ENCODE measurements around the gene PRKCH. TPM values are rescaled to one million over a fixed set of nuclear protein-coding genes. Genes with fewer than 3 reads are reported as not detected.
"Not testable (repeated sequence)": the region's sequence is repeated elsewhere in the genome, so short reads cannot be mapped to it uniquely, and the experiment has no call there.

PRKCH gene
- total RNA-seq, 2 experiments from 2014 or later = 244 to 293 TPM

DNA sequence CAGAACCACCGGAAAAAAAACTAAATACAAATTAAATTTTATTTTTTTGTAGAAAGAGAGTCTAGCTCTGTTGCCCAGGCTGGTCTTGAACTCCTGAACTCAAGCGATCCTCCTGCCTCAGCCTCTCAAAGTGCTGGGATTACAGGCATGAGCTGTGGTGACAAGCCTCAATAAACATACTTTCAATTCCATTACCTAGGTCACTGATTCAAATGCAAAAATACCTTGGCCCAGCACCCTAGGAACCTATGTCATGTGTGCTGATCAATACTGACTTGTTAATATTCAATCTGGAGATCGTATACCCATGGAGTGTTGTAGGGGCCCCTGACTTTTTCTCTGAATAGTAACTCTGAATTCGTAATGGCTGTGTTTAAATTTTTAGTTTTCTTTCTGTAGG lies 33.2 kb upstream of the PRKCH start:
- POLR2A ChIA-PET = interaction anchor here (0.7 kb wide), 1 partner anchor 23 kb away, joined by 3 read pairs; no protein-coding TSS in a partner anchor
- H3K9me3 Mint-ChIP-seq = no peaks in the 10 kb centered on the region
- CTCF ChIA-PET = interaction anchor here (0.6 to 1.4 kb wide), 4 partner anchors 100 to 1073 kb away, joined by 3 to 4 read pairs (median 3); no protein-coding TSS in a partner anchor
- H3K4me3 Mint-ChIP-seq = no peak overlapping the region
- peaks cover 20% of the 10 kb centered on the region for H3K4me1 Mint-ChIP-seq
- no peak overlapping the region for H3K27ac Mint-ChIP-seq
- peaks cover 5% of the 10 kb centered on the region for H3K27me3 Mint-ChIP-seq
- no peaks in the 10 kb centered on the region for H3K36me3 Mint-ChIP-seq (ENCODE audit: low read depth)
- no peak for DNase-seq

DNA sequence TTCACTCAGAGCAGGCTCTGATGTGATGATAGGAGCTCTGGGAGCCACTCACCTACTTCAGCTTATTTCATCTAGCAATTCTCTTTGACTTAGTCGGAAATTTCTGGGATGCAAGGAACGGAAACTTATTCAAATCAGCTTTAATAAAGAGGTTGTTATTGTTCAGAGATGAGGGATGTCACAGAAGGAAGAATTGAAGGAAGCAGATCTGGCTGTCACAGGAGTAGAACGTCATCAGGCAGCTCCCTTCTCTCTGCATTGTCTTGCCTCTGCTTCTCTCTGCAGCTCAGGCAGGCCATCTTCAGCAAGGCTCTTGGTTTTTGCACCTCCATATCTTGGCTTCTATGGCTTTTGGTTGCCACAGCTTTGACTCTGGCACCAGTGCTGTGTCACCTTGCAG lies 32.7 kb upstream of the PRKCH start:
- H3K36me3 Mint-ChIP-seq (ENCODE audit: low read depth) = no peaks in the 10 kb centered on the region
- POLR2A ChIA-PET = interaction anchor here (0.7 kb wide), 1 partner anchor 22 kb away, joined by 3 read pairs; no protein-coding TSS in a partner anchor

DNA sequence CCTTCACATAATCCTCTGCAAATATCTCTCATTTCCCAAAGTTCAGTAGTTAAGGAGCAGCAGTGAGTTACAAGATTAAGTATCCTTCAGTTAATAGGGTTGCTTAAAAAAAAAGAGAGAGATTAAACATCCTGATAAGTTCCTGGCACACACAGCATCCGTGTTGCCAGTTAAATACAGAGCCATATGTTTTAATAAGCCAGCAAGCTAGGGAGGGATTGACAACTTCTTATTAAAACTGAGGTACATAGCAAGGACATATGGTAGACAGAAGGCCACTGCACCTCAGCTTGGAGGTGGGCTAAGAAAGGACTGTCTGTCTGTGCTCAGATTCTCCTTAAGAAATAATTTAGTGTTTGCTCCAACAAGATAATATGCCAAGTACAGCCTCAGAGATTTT lies 30.7 kb upstream of the PRKCH start:
- no peaks in the 10 kb centered on the region for H3K27me3 Mint-ChIP-seq
- peaks cover 13% of the 10 kb centered on the region for H3K4me1 Mint-ChIP-seq
- no peaks in the 10 kb centered on the region for H3K9me3 Mint-ChIP-seq
- ChIA-PET POLR2A (no interaction called here), CTCF (interaction anchor here (1.1 to 3.6 kb wide), 2 partner anchors 11 to 21 kb away, joined by 3 to 15 read pairs; partner anchors contain the start of gene TMEM30B)
- DNase-seq = no peak
- no peaks in the 10 kb centered on the region for H3K36me3 Mint-ChIP-seq (ENCODE audit: low read depth)
- H3K4me3 Mint-ChIP-seq = no peak overlapping the region
- H3K27ac Mint-ChIP-seq = no peak overlapping the region

More for the DNA sequence above, 32.7 kb upstream of the PRKCH start:
- H3K27me3 Mint-ChIP-seq = peaks cover 4% of the 10 kb centered on the region
- no peak overlapping the region for H3K27ac Mint-ChIP-seq
- H3K4me3 Mint-ChIP-seq = no peak overlapping the region
- no peak for DNase-seq
- H3K4me1 Mint-ChIP-seq = peaks cover 19% of the 10 kb centered on the region
- CTCF ChIA-PET = interaction anchor here (0.6 to 1.4 kb wide), 4 partner anchors 100 to 1073 kb away, joined by 3 to 4 read pairs (median 3); no protein-coding TSS in a partner anchor
- no peaks in the 10 kb centered on the region for H3K9me3 Mint-ChIP-seq

- H3K27ac Mint-ChIP-seq = no peak overlapping the region
- H3K27me3 Mint-ChIP-seq = no peaks in the 10 kb centered on the region
These were observed 25.2 kb upstream of the PRKCH start for GRCh38 chr14:61296151-61296550.

GRCh38 chr14:61296719-61297502 lies 24.5 kb upstream of the PRKCH start:
- ChIA-PET POLR2A (interaction anchor here (0.6 kb wide), 1 partner anchor 236 kb away, joined by 6 read pairs; no protein-coding TSS in a partner anchor), CTCF (interaction anchor here (0.8 to 1.3 kb wide), 3 partner anchors 159 to 541 kb away, joined by 3 read pairs; no protein-coding TSS in a partner anchor)
- H3K36me3 Mint-ChIP-seq (ENCODE audit: low read depth) = peaks cover 13% of the 10 kb centered on the region
- no peak overlapping the region for H3K27ac Mint-ChIP-seq
- no peaks in the 10 kb centered on the region for H3K27me3 Mint-ChIP-seq
- H3K4me1 Mint-ChIP-seq = peaks cover 52% of the 10 kb centered on the region
- peak; percentile 60 for DNase-seq
- no peaks in the 10 kb centered on the region for H3K9me3 Mint-ChIP-seq
- no peak overlapping the region for H3K4me3 Mint-ChIP-seq

More at GRCh38 chr14:61296151-61296550, 25.2 kb upstream of the PRKCH start:
- DNase-seq = no peak
- peaks cover 7% of the 10 kb centered on the region for H3K36me3 Mint-ChIP-seq (ENCODE audit: low read depth)
- H3K9me3 Mint-ChIP-seq = no peaks in the 10 kb centered on the region
- ChIA-PET CTCF (interaction anchor here (0.8 to 1.3 kb wide), 3 partner anchors 160 to 542 kb away, joined by 3 read pairs; no protein-coding TSS in a partner anchor), POLR2A (interaction anchor here (0.6 kb wide), 1 partner anchor 237 kb away, joined by 6 read pairs; no protein-coding TSS in a partner anchor)
- no peak overlapping the region for H3K4me3 Mint-ChIP-seq
- H3K4me1 Mint-ChIP-seq = peaks cover 52% of the 10 kb centered on the region

GRCh38 chr14:61297581-61297980 lies 23.8 kb upstream of the PRKCH start:
- H3K4me3 Mint-ChIP-seq = no peak overlapping the region
- CTCF ChIA-PET = interaction anchor here (1.1 kb wide), 1 partner anchor 13 kb away, joined by 3 read pairs; no protein-coding TSS in a partner anchor
- POLR2A ChIA-PET = no interaction called here
- no peak for DNase-seq
- peaks cover 1% of the 10 kb centered on the region for H3K9me3 Mint-ChIP-seq
- H3K27ac Mint-ChIP-seq = no peak overlapping the region
- H3K27me3 Mint-ChIP-seq = no peaks in the 10 kb centered on the region
- peaks cover 52% of the 10 kb centered on the region for H3K4me1 Mint-ChIP-seq
- peaks cover 13% of the 10 kb centered on the region for H3K36me3 Mint-ChIP-seq (ENCODE audit: low read depth)

GRCh38 chr14:61298824-61299223 lies 22.6 kb upstream of the PRKCH start:
- peaks cover 52% of the 10 kb centered on the region for H3K4me1 Mint-ChIP-seq
- H3K4me3 Mint-ChIP-seq = no peak overlapping the region
- H3K27me3 Mint-ChIP-seq = no peaks in the 10 kb centered on the region
- peaks cover 13% of the 10 kb centered on the region for H3K36me3 Mint-ChIP-seq (ENCODE audit: low read depth)
- DNase-seq = no peak
- no peak overlapping the region for H3K27ac Mint-ChIP-seq
- CTCF ChIA-PET = interaction anchor here (0.7 to 0.8 kb wide), 2 partner anchors 18 to 279 kb away, joined by 3 to 4 read pairs; partner anchors contain the start of gene TMEM30B
- peaks cover 7% of the 10 kb centered on the region for H3K9me3 Mint-ChIP-seq
- POLR2A ChIA-PET = no interaction called here

GRCh38 chr14:61300209-61300608 lies 21.2 kb upstream of the PRKCH start:
- Mint-ChIP-seq H3K9me3 (peaks cover 10% of the 10 kb centered on the region), H3K4me3 (no peak overlapping the region), H3K27ac (no peak overlapping the region), H3K36me3 (ENCODE audit: low read depth) (peaks cover 17% of the 10 kb centered on the region), H3K4me1 (peaks cover 52% of the 10 kb centered on the region), H3K27me3 (no peaks in the 10 kb centered on the region)
- DNase-seq = no peak
- POLR2A ChIA-PET = no interaction called here
- CTCF ChIA-PET = interaction anchor here (1.3 kb wide), 1 partner anchor 76 kb away, joined by 3 read pairs; no protein-coding TSS in a partner anchor

DNA sequence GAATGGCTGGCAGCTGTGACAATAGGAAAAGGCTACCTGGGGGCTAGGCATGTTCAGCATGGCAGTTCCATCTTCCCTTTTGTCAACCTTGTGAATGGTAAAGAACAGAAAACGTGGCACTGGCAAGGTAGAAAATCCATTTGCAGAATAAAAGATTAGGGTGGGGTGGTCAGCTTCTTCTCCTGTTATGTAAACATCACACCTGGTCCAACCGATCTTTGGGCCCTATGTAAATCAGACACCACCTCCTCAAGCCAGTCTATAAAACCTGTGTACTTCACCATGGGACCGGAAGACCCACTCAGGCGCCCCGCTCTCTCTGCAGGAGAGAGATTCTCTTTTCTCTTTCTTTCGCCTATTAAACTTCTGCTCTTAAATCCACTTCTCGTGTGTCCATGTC lies 20.6 kb upstream of the PRKCH start:
- no peak overlapping the region for H3K27ac Mint-ChIP-seq
- peaks cover 14% of the 10 kb centered on the region for H3K9me3 Mint-ChIP-seq
- CTCF ChIA-PET = interaction anchor here (1.3 kb wide), 1 partner anchor 76 kb away, joined by 3 read pairs; no protein-coding TSS in a partner anchor

DNA sequence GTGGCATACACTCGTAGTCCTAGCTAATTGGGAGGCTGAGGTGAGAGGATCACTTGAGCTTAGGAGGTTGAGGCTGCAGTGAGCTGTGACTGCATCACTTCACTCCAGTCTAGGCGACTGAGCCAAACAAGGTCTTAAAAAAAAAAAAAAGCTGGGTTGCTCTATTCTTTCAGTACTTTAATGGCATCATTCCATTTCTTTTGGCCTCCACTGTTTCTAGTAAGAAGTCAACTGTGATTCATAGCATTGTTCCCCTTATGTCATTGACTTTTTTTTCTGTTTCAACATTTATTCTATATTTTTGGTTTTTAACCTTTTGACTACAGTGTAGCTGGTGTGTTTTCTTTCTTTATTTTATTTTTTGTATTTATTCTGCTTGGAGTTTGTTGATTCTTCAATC lies 16.7 kb upstream of the PRKCH start:
- Mint-ChIP-seq H3K27ac (no peak overlapping the region), H3K4me3 (no peak overlapping the region), H3K27me3 (no peaks in the 10 kb centered on the region), H3K4me1 (peaks cover 22% of the 10 kb centered on the region), H3K9me3 (peaks cover 28% of the 10 kb centered on the region), H3K36me3 (ENCODE audit: low read depth) (peaks cover 40% of the 10 kb centered on the region)
- DNase-seq = no peak
- POLR2A ChIA-PET = no interaction called here
- CTCF ChIA-PET = interaction anchor here (0.7 to 0.9 kb wide), 3 partner anchors 25 to 532 kb away, joined by 3 read pairs; no protein-coding TSS in a partner anchor

More for the DNA sequence above, 20.6 kb upstream of the PRKCH start:
- H3K27me3 Mint-ChIP-seq = no peaks in the 10 kb centered on the region
- POLR2A ChIA-PET = no interaction called here
- DNase-seq = no peak
- peaks cover 48% of the 10 kb centered on the region for H3K4me1 Mint-ChIP-seq
- H3K4me3 Mint-ChIP-seq = no peak overlapping the region
- peaks cover 21% of the 10 kb centered on the region for H3K36me3 Mint-ChIP-seq (ENCODE audit: low read depth)

GRCh38 chr14:61308198-61308597 lies 13.2 kb upstream of the PRKCH start:
- Mint-ChIP-seq H3K9me3 (peaks cover 47% of the 10 kb centered on the region), H3K4me1 (peaks cover 15% of the 10 kb centered on the region), H3K4me3 (no peak overlapping the region), H3K27me3 (no peaks in the 10 kb centered on the region), H3K27ac (no peak overlapping the region), H3K36me3 (ENCODE audit: low read depth) (peaks cover 47% of the 10 kb centered on the region)
- no peak for DNase-seq
- POLR2A ChIA-PET = no interaction called here
- CTCF ChIA-PET = interaction anchor here (1.5 kb wide), 1 partner anchor 22 kb away, joined by 3 read pairs; no protein-coding TSS in a partner anchor

DNA sequence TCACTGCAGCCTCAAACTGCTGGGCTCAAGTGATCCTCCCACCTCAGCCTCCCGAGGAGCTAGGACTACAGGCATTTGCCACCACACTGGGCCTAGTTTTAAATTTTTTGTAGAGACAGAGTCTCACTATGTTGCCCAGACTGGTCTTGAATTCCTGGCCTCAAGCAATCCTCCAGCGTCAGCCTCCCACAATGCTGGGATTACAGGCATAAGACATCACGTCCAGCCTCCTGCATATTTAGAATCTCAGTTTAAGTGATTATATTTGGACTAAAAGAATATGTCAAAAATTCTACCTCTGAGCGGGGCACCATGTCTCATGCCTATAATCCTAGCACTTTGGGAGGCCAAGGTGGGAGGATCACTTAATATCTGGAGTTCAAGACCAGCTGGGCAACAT lies 12.7 kb upstream of the PRKCH start:
- CTCF ChIA-PET = interaction anchor here (1.5 kb wide), 1 partner anchor 23 kb away, joined by 3 read pairs; no protein-coding TSS in a partner anchor
- H3K27ac Mint-ChIP-seq, H3K27me3 Mint-ChIP-seq, H3K4me3 Mint-ChIP-seq, POLR2A ChIA-PET, DNase-seq: not testable (repeated sequence)
- Mint-ChIP-seq H3K9me3 (peaks cover 45% of the 10 kb centered on the region), H3K36me3 (ENCODE audit: low read depth) (peaks cover 49% of the 10 kb centered on the region), H3K4me1 (peaks cover 15% of the 10 kb centered on the region)

DNA sequence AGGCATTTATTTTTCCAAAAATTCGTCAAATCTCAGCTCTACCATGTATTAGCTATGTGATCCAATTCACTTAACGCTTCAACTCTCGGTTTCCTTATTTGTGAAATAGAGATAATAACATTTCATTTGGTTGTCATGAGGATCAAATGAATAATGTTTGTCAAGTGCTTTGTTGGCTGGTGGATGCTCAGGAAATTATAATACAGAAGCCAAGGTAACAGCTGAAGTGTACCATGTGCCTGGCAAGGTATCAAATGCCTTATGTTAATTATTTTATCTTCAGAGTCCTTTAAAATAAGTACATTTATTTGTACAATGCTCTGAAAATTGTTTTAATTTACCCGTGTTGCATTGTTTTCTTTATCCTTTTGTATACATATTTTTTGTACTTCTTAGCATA lies 6.1 kb upstream of the PRKCH start:
- POLR2A ChIA-PET = no interaction called here
- Mint-ChIP-seq H3K9me3 (peaks cover 31% of the 10 kb centered on the region), H3K36me3 (ENCODE audit: low read depth) (peaks cover 26% of the 10 kb centered on the region), H3K4me3 (no peak overlapping the region), H3K4me1 (peaks cover 3% of the 10 kb centered on the region), H3K27ac (no peak overlapping the region), H3K27me3 (no peaks in the 10 kb centered on the region)
- CTCF ChIA-PET = interaction anchor here (1.2 to 1.5 kb wide), 2 partner anchors 22 kb away, joined by 4 read pairs; no protein-coding TSS in a partner anchor
- DNase-seq = no peak
